HG02981 (cell line): Measurements from ENCODE around the gene UNC13D.
"Not testable (repeated sequence)": the region's sequence is repeated elsewhere in the genome, so short reads cannot be mapped to it uniquely, and the experiment has no call there.

Source experiments
- ATAC-seq: cut with Tn5 transposase; IDR thresholded peaks from one replicate; pipeline ENCODE4 v1.9.1; 2021; ENCODE audit warnings: mild to moderate bottlenecking, moderate library complexity; ENCODE audit not compliant: unreplicated experiment

The UNC13D gene

GRCh38 chr17:75822119-75822799 lies 21.9 kb downstream of the UNC13D start:
- no peak for ATAC-seq

GRCh38 chr17:75821552-75821951 lies 22.7 kb downstream of the UNC13D start:
- no peak for ATAC-seq

GRCh38 chr17:75820094-75821080 lies 23.8 kb downstream of the UNC13D start:
- ATAC-seq, result no peak

- ATAC-seq, result no peak
These were observed 24.5 kb downstream of the UNC13D start for GRCh38 chr17:75819678-75820077.

GRCh38 chr17:75819116-75819515 lies 25.1 kb downstream of the UNC13D start:
- no peak for ATAC-seq

- ATAC-seq, result no peak
These were observed 25.8 kb downstream of the UNC13D start for GRCh38 chr17:75818326-75818885.

- no peak for ATAC-seq
These were observed 26.6 kb downstream of the UNC13D start for GRCh38 chr17:75817571-75817970.

GRCh38 chr17:75816693-75817092 lies 27.5 kb downstream of the UNC13D start:
- no peak for ATAC-seq

GRCh38 chr17:75815399-75815798 lies 28.8 kb downstream of the UNC13D start:
- no peak for ATAC-seq

GRCh38 chr17:75814900-75815373 lies 29.3 kb downstream of the UNC13D start:
- no peak for ATAC-seq

- ATAC-seq, result no peak
These were observed 30.2 kb downstream of the UNC13D start for GRCh38 chr17:75814021-75814395.

GRCh38 chr17:75813081-75814020 lies 30.9 kb downstream of the UNC13D start:
- ATAC-seq, result no peak

- ATAC-seq, result no peak
These were observed 31.8 kb downstream of the UNC13D start for GRCh38 chr17:75812096-75813013.

GRCh38 chr17:75811174-75811573 lies 33.0 kb downstream of the UNC13D start:
- ATAC-seq, result no peak

- not testable (repeated sequence) for ATAC-seq
These were observed 33.4 kb downstream of the UNC13D start for GRCh38 chr17:75810756-75811155.

- no peak for ATAC-seq
These were observed 34.0 kb downstream of the UNC13D start for GRCh38 chr17:75810216-75810615.

GRCh38 chr17:75809631-75810111 lies 34.5 kb downstream of the UNC13D start:
- ATAC-seq, result no peak

GRCh38 chr17:75808905-75809621 lies 35.1 kb downstream of the UNC13D start:
- ATAC-seq, result no peak

- no peak for ATAC-seq
These were observed 35.7 kb downstream of the UNC13D start for GRCh38 chr17:75808549-75808904.
